Duodenal mucosa (tissue), 2 donors: ENCODE results near the gene JAM2.
"Not testable (repeated sequence)": the region's sequence is repeated elsewhere in the genome, so short reads cannot be mapped to it uniquely, and the experiment has no call there.

ENCODE experiments used
- H3K27ac ChIP-seq: one replicate; pipeline ENCODE4 v1.7.0; 2013; ENCODE audit warnings: low read depth, low read length
- H3K27me3 ChIP-seq, 2 donors: one replicate each; pipeline ENCODE4 v1.7.0; 2013; ENCODE audit warnings: low read length in 2 of 2, control low read depth in 1 of 2; ENCODE audit not compliant: insufficient read depth in 2 of 2, control insufficient read depth in 1 of 2
- H3K36me3 ChIP-seq, 2 donors: one replicate each; pipeline ENCODE4 v1.7.0; 2013; ENCODE audit warnings: low read length in 2 of 2, control low read depth in 1 of 2; ENCODE audit not compliant: insufficient read depth in 2 of 2, control insufficient read depth in 1 of 2
- H3K4me1 ChIP-seq, 2 donors: one replicate each; pipeline ENCODE4 v1.7.0; 2013; ENCODE audit warnings: low read length in 2 of 2, control low read depth in 1 of 2; ENCODE audit not compliant: insufficient read depth in 2 of 2, control insufficient read depth in 1 of 2
- H3K4me3 ChIP-seq, 2 donors: one replicate each; pipeline ENCODE4 v1.7.0; 2013; ENCODE audit warnings: low read length in 2 of 2, low read depth in 1 of 2
- H3K9ac ChIP-seq, 2 donors: one replicate each; pipeline ENCODE4 v1.7.0; 2013; ENCODE audit warnings: low read length in 2 of 2, low read depth in 1 of 2
- H3K9me3 ChIP-seq, 2 donors: one replicate each; pipeline ENCODE4 v1.7.0; 2013; ENCODE audit warnings: low read length in 2 of 2, control low read depth in 1 of 2; ENCODE audit not compliant: control insufficient read depth in 1 of 2

JAM2 gene

GRCh38 chr21:25682382-25682781 lies 43.3 kb downstream of the JAM2 start:
- H3K9ac ChIP-seq: no peak overlapping the region
- H3K36me3 ChIP-seq: no peaks in the 10 kb centered on the region
- no peak overlapping the region for H3K4me3 ChIP-seq
- no peaks in the 10 kb centered on the region for H3K27me3 ChIP-seq
- no peaks in the 10 kb centered on the region for H3K4me1 ChIP-seq
- H3K9me3 ChIP-seq: no peaks in the 10 kb centered on the region
- H3K27ac ChIP-seq: no peak overlapping the region

DNA sequence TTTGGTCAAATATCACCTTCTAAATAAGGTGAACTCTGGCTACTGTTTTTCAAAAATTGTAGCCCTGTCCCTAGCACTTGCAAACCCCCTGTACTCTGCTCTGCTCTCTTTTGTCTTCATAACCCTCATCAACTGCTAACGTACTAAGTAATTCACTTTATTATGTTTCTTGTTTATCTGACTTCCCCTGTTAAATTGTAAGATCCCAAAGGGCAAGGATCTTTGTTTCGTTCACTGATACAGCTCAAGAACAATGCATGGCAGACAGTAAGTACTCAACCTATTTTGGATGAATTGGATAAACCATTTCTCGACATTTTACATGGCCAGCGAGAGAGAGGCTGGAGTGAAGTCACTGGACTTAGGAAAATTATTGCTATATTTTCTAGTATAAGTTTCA lies 48.7 kb downstream of the JAM2 start:
- Histone ChIP-seq H3K4me1 (no peaks in the 10 kb centered on the region), H3K9me3 (no peaks in the 10 kb centered on the region), H3K36me3 (no peaks in the 10 kb centered on the region), H3K4me3 (no peak overlapping the region), H3K27ac (no peak overlapping the region), H3K27me3 (no peaks in the 10 kb centered on the region), H3K9ac (no peak overlapping the region)

DNA sequence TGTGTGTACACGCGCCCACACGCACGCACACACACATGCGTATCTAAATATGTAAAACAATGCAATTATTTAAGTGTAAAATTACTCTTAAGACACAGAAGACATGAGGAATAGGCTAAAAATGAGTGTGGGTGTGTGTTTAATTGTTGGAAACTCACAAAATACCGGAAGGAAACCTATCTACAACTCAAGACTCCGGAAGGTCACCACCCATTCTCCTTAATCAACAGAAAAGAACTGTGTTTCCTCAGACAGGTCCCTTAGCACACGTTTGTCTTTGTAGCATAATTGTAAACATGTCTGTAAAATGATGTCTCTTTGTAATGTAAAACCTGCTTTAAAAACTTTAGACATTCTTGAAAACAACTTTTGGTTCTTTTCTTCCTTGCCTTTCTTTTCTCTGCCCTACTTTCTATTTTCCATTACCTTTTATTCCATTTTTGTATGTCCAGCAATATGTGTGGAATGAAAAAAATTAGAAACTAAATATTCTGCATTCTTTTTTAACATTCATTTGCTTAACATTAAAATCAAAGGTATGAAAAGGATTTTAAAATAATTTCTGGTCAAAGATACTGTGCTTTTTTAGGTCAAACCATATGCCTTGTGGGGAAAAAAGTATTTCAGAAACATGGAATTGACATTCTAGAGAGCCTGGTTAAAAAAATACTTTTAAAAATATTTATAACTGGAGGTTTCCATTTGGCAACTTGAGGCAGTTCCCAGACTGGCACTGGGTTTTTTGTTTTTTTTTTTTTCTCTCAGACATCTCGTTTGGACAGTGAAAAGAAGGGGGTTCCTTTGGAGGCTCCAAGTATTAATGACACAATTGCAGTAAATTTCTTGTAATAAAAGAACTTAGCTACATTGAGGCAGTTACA lies 49.5 kb downstream of the JAM2 start:
- H3K27ac ChIP-seq: no peak overlapping the region
- H3K9me3 ChIP-seq: no peaks in the 10 kb centered on the region
- H3K4me1 ChIP-seq: no peaks in the 10 kb centered on the region
- H3K9ac ChIP-seq: no peak overlapping the region
- H3K4me3 ChIP-seq: no peak overlapping the region
- no peaks in the 10 kb centered on the region for H3K36me3 ChIP-seq
- H3K27me3 ChIP-seq: no peaks in the 10 kb centered on the region

GRCh38 chr21:25689226-25689625 lies 50.2 kb downstream of the JAM2 start:
- no peaks in the 10 kb centered on the region for H3K4me1 ChIP-seq

GRCh38 chr21:25691976-25692375 lies 52.9 kb downstream of the JAM2 start:
- H3K27me3 ChIP-seq: no peaks in the 10 kb centered on the region
- H3K36me3 ChIP-seq: no peaks in the 10 kb centered on the region
- H3K9me3 ChIP-seq: no peaks in the 10 kb centered on the region
- H3K4me1 ChIP-seq: no peaks in the 10 kb centered on the region
- H3K9ac ChIP-seq: no peak overlapping the region
- no peak overlapping the region for H3K27ac ChIP-seq
- H3K4me3 ChIP-seq: no peak overlapping the region

More at GRCh38 chr21:25689226-25689625, 50.2 kb downstream of the JAM2 start:
- Histone ChIP-seq H3K9me3 (no peaks in the 10 kb centered on the region), H3K27me3 (no peaks in the 10 kb centered on the region), H3K36me3 (no peaks in the 10 kb centered on the region), H3K27ac (no peak overlapping the region), H3K4me3 (no peak overlapping the region), H3K9ac (no peak overlapping the region)

GRCh38 chr21:25695461-25695860 lies 56.4 kb downstream of the JAM2 start:
- not testable (repeated sequence) for H3K36me3 ChIP-seq, H3K4me1 ChIP-seq, H3K4me3 ChIP-seq, H3K9me3 ChIP-seq, H3K9ac ChIP-seq, H3K27me3 ChIP-seq, H3K27ac ChIP-seq

DNA sequence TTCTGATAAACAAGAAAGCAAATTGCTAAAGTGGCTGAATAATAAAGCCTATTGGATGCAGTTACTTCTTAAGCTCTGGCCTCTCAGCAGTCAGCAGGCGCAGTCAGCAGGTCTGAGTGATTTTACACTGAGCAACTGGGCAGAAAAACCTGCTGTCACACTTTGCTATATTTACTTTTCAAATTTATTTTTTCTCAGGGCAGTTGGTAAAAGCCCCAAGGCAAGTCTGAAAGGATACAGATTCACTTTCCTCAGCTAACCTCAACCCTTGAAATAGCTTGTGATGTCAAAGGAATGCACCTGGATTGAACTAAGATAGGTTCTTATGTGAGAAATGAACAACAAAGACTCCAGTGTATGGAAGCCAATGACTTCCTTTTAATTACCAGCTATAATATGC lies 61.7 kb downstream of the JAM2 start:
- no peaks in the 10 kb centered on the region for H3K9me3 ChIP-seq
- no peak overlapping the region for H3K4me3 ChIP-seq
- no peak overlapping the region for H3K27ac ChIP-seq
- H3K27me3 ChIP-seq: no peaks in the 10 kb centered on the region
- no peaks in the 10 kb centered on the region for H3K36me3 ChIP-seq
- no peak overlapping the region for H3K9ac ChIP-seq
- no peaks in the 10 kb centered on the region for H3K4me1 ChIP-seq

- H3K27me3 ChIP-seq: no peaks in the 10 kb centered on the region
- H3K9me3 ChIP-seq: no peaks in the 10 kb centered on the region
Observed at GRCh38 chr21:25701529-25701928, 62.5 kb downstream of the JAM2 start.

DNA sequence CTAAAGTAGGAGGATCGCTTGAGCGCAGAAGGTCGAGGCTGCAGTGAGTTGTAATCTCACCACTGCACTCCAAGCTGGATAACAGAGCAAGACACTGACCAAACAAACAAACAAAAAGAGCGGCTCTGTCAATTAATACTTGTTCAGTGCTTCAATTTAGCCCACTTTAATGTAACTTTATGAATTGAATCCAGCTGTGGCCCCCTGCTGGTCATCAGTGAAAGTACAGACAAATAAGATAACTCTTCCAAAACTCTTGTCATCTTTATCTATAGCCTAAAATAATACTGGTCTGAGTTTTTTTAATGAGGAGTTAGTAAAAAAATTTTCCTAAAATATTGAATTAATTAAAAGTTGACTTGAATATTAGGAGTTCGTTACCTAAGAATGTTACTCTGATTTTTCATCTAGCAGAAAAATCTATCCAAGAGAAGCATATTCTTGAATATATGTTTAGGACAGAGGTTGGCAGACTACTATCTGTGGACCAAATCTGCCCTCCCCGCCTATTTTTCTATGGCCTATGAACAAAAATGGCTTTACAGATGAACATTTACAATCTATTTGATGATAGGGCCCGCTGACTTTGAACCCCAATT lies 69.5 kb downstream of the JAM2 start:
- no peak overlapping the region for H3K4me3 ChIP-seq
- H3K4me1 ChIP-seq: no peaks in the 10 kb centered on the region
- H3K27me3 ChIP-seq: no peaks in the 10 kb centered on the region
- no peaks in the 10 kb centered on the region for H3K9me3 ChIP-seq
- H3K9ac ChIP-seq: no peak overlapping the region
- H3K27ac ChIP-seq: no peak overlapping the region
- H3K36me3 ChIP-seq: no peaks in the 10 kb centered on the region

More at GRCh38 chr21:25701529-25701928, 62.5 kb downstream of the JAM2 start:
- Histone ChIP-seq H3K4me3 (no peak overlapping the region), H3K4me1 (no peaks in the 10 kb centered on the region), H3K36me3 (no peaks in the 10 kb centered on the region), H3K27ac (no peak overlapping the region), H3K9ac (no peak overlapping the region)

- H3K9ac ChIP-seq: no peak overlapping the region
- H3K4me1 ChIP-seq: no peaks in the 10 kb centered on the region
- H3K36me3 ChIP-seq: no peaks in the 10 kb centered on the region
- no peak overlapping the region for H3K4me3 ChIP-seq
- no peaks in the 10 kb centered on the region for H3K27me3 ChIP-seq
- no peak overlapping the region for H3K27ac ChIP-seq
- H3K9me3 ChIP-seq: no peaks in the 10 kb centered on the region
Observed at GRCh38 chr21:25709684-25710265, 70.7 kb downstream of the JAM2 start.
